GM20000 (cell line): ENCODE measurements around the gene TEAD1.

Experiments
- DNase-seq: peaks from one replicate; pipeline ENCODE4 v3.0.0; 2012; ENCODE audit warnings: low spot score
- CTCF ChIP-seq: IDR thresholded peaks from 2 replicates; pipeline ENCODE4 v1.5.1; 2012; ENCODE audit warnings: mild to moderate bottlenecking, control low read depth; ENCODE audit errors: extremely low read depth, missing control alignments

Gene TEAD1

GRCh38 chr11:12930850-12931249, 256.6 kb downstream of the TEAD1 start:
- no peak for DNase-seq

GRCh38 chr11:12932485-12932884, 258.3 kb downstream of the TEAD1 start:
- TF ChIP-seq CTCF: no peak
- DNase-seq: no peak

More at GRCh38 chr11:12930850-12931249, 256.6 kb downstream of the TEAD1 start:
- TF ChIP-seq CTCF: no peak

- DNase-seq: no peak
- TF ChIP-seq CTCF: no peak
Observed at GRCh38 chr11:12936200-12936599, 262.0 kb downstream of the TEAD1 start.

GRCh38 chr11:12938590-12939247, 264.5 kb downstream of the TEAD1 start:
- no peak for DNase-seq
- no peak for TF ChIP-seq CTCF

- no peak for TF ChIP-seq CTCF
Observed at GRCh38 chr11:12941671-12942070, 267.4 kb downstream of the TEAD1 start.

GRCh38 chr11:12942157-12942556, 267.9 kb downstream of the TEAD1 start:
- no peak for TF ChIP-seq CTCF
- no peak for DNase-seq

More at GRCh38 chr11:12941671-12942070, 267.4 kb downstream of the TEAD1 start:
- no peak for DNase-seq

GRCh38 chr11:12943311-12943710, 269.1 kb downstream of the TEAD1 start:
- no peak for TF ChIP-seq CTCF
- no peak for DNase-seq
